KOPT-K1 (cell line): ENCODE data around the gene GET4.

Source experiments
- H3K27ac ChIP-seq: fragments of 200-600 bp; sonication (generic); 2 replicates; pipeline ENCODE4 v1.5.1; 2016; ENCODE audit warnings: antibody characterized with exemption, mild to moderate bottlenecking, low read depth, low read length; ENCODE audit not compliant: poor library complexity, severe bottlenecking
- H3K36me3 ChIP-seq: fragments of 200-600 bp; sonication (generic); 2 replicates; pipeline ENCODE4 v1.5.1; 2017; ENCODE audit warnings: antibody characterized with exemption, mild to moderate bottlenecking, low read length, moderate library complexity; ENCODE audit not compliant: insufficient read depth
- H3K9me3 ChIP-seq: fragments of 200-600 bp; sonication (generic); 2 replicates; pipeline ENCODE4 v1.5.1; 2017; ENCODE audit warnings: antibody characterized with exemption, low read length, mild to moderate bottlenecking; ENCODE audit not compliant: insufficient read depth, poor library complexity, severe bottlenecking

Gene GET4

DNA sequence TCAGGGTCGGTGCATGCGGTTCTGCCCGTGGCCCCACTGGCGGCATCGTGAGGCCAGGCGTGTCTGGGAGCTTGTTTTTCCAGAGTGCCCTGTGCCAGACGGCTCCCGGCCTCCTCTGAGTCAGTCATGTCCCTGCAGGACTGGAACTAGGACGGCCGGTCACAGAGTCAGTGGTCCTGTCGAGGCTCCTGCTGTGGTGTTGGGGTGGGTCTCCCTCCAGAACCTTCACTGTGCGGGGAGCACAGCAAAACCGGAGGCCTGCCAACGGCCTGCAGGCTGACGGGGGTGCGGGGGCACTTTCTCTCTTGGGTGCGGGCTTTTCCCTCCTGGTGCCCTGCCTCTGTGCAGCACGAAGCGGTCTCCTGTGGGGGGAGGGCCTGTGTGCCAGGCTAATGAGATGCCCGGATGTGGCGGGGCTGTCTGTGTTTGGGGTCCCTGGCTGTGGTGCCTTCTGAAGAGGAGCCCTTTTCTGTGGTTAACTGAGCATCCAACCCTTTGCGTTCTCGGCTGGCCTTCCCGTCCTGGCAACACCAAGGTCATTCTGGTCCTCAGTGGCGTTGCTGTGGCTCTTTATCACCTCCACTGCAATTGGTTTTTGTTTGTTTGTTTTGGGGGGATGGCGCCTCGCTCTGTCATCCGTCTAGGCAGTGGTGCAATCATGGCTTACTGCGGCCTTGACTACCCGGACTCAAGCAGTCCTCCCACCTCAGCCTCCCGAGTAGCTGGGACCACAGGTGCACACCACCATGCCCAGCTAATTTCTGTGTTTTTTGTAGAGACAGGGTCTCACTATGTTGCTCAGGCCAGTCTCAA, 8.0 kb downstream of the GET4 start:
- Histone ChIP-seq H3K27ac (no peak overlapping the region), H3K36me3 (peaks cover 70% of the 10 kb centered on the region)

DNA sequence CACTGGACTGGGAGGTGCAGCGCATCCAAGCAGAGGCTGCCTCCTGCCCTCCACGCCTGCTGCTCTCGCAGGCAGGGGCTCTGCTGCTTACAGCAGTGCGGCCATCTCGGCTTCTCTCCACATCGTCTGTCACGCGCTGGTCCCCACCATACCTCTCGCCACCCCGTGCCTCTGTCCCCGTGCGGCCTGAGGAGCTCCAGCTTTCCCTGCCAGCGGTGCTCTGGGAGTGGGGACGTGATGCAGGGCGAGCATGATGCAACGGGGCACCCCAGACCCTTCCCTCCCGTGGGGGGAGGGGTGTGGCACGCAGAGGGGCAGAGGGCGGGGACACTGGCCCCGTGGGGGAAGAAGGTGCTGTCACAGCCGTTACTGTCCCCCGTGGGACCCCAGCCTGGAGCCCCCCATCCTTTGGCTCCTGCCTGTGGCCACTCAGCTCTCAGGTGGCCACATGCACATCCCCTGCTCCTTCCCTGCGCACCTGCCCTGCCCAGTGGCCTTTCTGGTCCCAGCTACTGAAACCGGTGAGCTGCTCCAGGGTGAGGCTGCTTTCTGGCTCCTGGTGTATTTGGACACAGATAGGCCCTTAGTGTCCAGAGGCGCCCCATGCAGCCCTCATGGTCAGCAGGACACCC, 9.0 kb downstream of the GET4 start:
- Histone ChIP-seq H3K27ac (no peak overlapping the region), H3K36me3 (peaks cover 66% of the 10 kb centered on the region), H3K9me3 (no peaks in the 10 kb centered on the region)

More for the DNA sequence above, 8.0 kb downstream of the GET4 start:
- no peaks in the 10 kb centered on the region for H3K9me3 ChIP-seq

DNA sequence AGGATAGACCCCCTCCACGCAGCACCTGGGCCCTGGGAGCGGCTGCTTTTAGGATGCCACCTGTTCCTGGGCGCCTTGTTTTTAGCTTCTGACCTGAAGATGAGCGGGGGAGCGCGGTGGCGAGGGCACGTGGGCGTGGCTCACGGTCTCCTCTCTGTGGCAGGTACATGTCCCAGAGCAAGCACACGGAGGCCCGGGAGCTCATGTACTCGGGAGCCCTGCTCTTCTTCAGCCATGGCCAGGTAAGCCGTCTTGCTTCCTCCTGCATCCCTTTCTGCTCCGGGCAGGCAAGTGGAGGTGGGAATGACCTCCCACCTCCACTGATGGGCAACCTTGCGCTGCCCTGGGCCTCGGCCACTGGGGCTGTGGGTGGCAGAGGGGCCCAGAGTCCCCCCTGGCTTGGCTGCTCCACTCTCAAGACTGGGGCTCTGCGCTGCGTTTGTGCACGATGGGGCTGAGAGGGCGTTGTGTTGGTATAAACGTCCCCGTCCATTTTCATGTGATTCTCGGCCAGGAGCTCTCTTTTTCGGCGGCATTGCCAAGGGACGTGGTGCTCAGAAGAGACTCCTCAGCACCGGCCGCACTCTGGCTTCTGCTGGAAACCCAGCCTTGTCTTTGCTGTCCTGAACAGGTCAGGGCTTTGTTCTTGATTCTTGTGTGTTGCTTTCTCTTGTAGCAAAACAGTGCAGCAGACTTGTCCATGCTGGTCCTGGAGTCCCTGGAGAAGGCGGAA, 9.7 kb downstream of the GET4 start:
- Histone ChIP-seq H3K36me3 (peaks cover 68% of the 10 kb centered on the region), H3K27ac (no peak overlapping the region), H3K9me3 (no peaks in the 10 kb centered on the region)

DNA sequence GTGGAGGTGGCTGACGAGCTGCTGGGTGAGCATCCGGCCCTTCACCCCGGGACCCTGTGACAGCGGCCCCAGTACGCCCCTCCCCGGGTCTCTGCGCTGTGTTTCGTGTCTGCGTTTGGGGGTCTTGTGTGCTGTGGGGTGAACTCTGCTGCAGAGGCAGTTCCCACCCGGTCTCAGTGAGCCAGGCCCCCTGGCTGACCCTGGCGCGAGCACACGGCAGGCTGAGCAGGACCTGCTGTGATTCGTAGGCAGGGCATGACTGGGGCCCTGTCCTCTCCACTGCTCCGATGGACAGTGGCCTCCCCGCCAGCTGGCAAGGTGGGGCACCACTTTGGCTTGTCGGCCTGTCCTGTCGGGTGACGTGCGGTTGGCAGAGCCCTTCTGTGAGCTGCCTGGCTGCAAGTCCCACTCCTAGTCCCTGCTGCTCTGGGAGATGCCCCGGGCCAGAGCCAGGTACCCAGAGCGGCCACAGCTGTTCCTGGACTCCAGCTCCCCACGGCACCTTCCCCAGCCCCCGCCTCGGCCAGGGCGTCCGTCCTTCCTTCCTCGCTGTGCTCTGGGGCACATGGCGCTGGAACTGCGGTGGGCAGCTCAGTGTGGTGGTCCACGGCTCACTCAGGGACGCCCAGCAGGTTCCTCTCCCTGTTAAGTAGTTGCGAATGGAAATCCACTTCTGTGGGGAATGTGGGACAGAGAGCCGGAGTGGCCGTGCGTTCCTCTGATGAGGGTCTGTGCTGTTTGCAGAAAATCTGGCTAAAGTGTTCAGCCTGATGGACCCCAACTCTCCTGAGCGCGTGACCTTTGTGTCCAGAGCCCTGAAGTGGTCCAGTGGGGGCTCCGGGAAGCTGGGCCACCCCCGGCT, 10.5 kb downstream of the GET4 start:
- no peak overlapping the region for H3K27ac ChIP-seq
- H3K36me3 ChIP-seq = peaks cover 70% of the 10 kb centered on the region
- H3K9me3 ChIP-seq = no peaks in the 10 kb centered on the region

DNA sequence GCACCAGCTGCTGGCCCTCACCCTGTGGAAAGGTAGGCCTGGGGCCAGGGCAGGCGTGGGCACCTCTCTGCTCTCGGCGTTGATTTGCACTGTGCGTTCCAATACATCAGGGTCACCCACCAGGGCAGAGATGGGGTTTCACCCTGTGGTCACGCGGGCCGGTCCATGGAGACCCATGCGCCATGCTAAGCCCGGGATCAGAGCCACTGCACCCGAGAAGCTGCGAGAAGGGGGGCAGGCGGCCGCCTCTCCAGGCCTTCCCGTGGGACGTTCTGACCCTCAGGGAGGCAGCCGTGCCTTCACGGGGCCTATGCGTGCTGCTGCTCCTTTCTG, 11.1 kb downstream of the GET4 start:
- no peak overlapping the region for H3K27ac ChIP-seq
- H3K9me3 ChIP-seq = no peaks in the 10 kb centered on the region
- H3K36me3 ChIP-seq = peaks cover 71% of the 10 kb centered on the region

DNA sequence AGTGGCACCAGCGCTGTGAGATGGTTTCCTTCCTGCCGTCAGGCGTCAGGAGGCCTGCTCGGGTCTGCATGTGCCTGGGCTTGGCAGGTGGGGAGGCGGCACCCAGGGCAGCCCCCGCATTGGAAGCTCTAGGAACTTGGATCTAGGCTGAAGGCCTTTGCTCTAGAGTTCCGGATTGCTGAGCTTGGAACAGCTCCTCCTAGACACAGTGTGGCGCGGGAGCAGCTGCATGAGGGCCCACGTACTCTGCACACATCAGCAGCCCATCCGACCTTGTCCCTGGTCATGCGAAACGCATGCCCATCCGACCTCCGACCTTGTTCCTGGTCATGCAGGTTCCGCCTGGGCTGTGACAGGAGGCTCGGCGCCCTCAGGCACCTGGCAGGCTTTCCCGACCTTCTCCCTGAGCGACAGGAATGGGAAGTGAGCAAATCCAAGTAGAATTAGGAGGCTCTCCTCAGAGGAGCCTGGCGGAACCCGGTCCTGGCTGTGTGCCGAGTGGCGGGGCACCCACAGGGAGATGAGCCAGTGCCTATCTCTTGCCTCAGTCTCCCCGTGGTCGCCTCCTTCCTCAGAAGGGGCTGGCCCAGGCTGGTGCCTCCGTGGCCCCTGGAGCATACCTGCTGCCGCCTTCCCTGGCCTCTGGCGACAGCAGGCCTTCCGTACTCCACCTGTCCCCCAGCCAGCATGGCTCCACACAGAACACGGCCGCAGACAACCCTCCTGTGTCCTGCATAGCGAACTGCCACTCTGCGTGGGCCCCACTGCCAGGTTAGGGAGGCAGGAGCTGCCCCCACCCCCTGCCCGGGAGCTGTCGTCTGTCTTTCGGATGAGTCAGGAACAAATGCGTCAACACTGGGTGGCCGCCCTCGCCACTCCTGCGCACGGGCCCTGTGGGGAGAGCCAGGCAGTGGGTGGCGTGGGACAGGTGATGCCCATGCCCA, 12.0 kb downstream of the GET4 start:
- no peaks in the 10 kb centered on the region for H3K9me3 ChIP-seq
- H3K36me3 ChIP-seq = peaks cover 75% of the 10 kb centered on the region
- H3K27ac ChIP-seq = no peak overlapping the region

DNA sequence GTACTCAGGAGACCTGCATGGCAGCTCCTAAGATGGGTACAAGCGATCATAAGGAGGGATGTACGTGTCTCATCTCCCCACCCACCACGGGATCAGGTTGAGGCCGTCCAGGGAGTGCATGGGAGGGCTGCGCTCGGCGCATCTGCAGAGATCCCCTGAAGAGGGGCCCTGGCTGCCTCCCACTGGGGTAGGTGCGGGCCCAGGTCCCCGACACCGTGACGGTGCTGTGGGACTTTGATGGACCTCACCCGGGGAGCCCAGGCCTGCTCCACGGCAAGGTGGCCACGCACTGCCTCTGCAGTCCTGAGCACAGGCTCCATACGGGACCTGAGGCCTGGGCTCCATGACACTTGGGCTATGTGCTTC, 12.7 kb downstream of the GET4 start:
- Histone ChIP-seq H3K27ac (no peak overlapping the region), H3K9me3 (no peaks in the 10 kb centered on the region), H3K36me3 (peaks cover 82% of the 10 kb centered on the region)

DNA sequence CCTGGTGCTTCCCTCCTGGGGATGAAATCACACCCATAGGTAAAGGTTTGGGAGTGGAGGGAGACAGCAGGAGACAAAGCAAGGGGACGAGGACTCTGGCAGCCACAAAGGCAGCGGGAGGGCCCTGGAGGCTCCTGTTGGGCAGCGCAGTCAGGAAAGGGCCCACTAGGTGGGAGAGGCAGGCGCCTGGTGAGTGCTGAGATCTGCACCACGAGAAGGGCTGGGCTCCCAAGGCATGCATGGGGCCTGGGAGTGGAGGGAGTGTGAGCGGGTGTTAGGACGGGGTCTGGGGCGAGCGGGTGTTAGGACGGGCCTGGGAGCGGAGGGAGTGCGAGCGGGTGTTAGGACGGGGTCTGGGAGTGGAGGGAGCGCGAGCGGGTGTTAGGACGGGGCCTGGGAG, 13.0 kb downstream of the GET4 start:
- Histone ChIP-seq H3K27ac (no peak overlapping the region), H3K36me3 (peaks cover 86% of the 10 kb centered on the region), H3K9me3 (no peaks in the 10 kb centered on the region)

DNA sequence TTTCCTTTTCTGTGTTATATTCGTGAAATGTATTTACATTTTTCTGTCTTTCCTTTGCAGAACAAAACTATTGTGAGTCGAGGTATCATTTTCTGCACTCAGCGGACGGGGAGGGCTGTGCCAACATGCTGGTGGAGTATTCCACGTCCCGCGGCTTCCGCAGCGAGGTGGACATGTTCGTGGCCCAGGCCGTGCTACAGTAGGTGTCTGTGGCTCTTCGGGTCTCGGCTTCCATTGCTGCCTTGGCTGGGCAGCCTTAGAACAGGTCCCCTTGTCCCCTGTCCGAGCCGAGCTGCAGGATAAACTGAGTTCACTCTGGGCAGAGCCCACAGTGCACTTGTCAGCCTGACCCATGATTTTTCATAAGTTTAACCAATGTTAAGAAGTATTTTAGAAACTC, 14.5 kb downstream of the GET4 start:
- H3K9me3 ChIP-seq = no peaks in the 10 kb centered on the region
- no peak overlapping the region for H3K27ac ChIP-seq
- H3K36me3 ChIP-seq = peaks cover 95% of the 10 kb centered on the region

DNA sequence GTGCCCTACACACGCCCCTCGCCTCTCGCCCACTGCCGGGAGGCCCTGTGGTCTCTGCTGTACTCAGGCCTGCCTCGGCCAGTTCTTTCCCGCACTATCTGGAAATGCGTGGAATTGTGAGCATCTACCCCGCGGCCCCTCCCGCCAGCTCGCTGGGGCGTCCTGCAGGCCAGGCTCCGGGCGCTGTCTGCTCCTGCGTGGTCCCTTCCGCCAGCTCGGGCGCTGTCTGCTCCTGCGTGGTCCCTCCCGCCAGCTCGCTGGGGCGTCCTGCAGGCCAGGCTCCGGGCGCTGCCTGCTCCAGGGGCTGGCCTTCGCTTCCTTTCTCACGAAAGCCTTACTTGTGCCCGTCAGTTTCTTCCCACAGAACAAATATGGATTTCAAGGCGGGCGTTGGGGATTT, 14.9 kb downstream of the GET4 start:
- H3K36me3 ChIP-seq = peaks cover 95% of the 10 kb centered on the region

DNA sequence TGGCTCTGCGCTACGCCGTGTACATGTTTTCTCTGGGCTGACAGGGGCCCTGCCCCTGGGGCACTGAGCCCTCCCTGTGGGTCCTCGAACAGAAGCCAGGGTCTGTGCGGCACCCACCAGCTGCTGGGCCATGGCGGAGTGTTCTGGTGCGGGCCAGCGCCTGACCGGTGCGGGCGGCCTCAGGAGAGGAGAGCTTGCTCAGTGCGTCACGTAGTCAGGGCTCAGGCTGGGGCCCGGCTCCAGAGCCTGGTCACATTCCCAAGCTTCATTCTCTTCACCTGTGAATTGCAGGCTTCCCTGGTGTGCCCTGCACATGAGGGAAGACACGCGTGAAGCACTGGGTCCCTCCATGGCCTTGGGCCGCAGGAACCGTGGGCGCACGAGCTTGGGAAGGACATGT, 15.5 kb downstream of the GET4 start:
- H3K9me3 ChIP-seq = no peaks in the 10 kb centered on the region
- H3K27ac ChIP-seq = no peak overlapping the region
- peaks cover 95% of the 10 kb centered on the region for H3K36me3 ChIP-seq

More for the DNA sequence above, 14.9 kb downstream of the GET4 start:
- H3K9me3 ChIP-seq = no peaks in the 10 kb centered on the region
- H3K27ac ChIP-seq = no peak overlapping the region

DNA sequence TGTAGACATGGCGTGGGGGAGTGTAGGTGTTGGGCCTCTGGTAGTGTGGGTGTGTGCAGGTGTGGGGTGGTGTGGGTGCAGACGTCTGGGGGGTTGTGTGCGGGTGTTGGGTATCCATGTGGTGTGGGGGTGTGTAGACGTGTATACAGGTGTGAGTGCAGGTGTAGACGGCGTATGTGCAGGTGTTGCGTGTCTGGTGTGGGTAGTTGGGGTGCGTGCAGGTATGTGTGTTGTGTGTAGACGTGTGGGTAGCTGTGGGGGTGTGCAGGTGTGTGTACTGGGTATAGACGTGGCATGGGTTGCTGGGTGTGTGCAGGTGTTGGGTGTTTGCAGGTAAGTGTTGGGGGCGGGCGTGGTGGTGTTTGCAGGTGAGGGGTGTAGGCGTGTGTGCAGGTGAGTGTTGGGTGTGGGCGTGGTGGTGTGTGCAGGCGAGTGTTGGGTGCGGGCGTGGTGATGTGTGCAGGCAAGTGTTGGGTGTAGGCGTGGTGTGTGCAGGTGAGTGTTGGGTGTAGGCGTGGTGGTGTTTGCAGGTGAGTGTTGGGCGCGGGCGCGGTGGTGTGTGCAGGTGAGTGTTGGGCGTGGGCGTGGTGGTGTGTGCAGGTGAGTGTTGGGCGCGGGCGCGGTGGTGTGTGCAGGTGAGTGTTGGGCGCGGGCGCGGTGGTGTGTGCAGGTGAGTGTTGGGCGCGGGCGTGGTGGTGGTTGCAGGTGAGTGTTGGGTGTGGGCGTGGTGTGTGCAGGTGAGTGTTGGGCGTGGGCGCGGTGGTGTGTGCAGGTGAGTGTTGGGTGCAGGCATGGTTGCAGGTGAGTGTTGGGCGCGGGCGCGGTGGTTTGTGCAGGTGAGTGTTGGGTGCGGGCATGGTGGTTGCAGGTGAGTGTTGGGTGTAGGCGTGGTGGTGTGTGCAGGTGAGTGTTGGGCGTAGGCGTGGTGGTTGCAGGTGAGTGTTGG, 16.6 kb downstream of the GET4 start:
- peaks cover 95% of the 10 kb centered on the region for H3K36me3 ChIP-seq
- no peak overlapping the region for H3K27ac ChIP-seq
- no peaks in the 10 kb centered on the region for H3K9me3 ChIP-seq

DNA sequence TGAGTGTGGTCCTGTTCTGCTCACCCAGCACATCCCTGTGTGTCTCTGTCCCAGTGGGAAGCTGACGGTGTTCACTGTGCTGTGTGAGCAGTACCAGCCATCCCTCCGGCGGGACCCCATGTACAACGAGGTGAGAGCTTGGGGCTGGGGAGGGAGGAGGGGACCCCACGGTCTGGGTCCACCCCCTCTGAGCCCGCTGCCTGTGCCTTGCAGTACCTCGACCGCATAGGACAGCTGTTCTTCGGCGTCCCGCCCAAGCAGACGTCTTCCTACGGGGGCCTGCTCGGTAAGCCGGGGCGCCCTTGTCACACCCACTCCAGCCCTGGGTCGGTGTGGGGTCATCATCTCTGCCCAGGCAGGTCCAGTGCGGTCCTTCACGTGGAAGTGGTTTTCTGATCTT, 17.3 kb downstream of the GET4 start:
- Histone ChIP-seq H3K27ac (no peak overlapping the region), H3K36me3 (peaks cover 95% of the 10 kb centered on the region), H3K9me3 (no peaks in the 10 kb centered on the region)
